Measurements from ENCODE around the gene FAM241B.

The FAM241B gene

GRCh38 chr10:69647819-69648218, 17.8 kb downstream of the FAM241B start:
- no peak for DNase-seq (ENCODE audit: low read depth)
- H3K4me3 ChIP-seq (replicated peaks; ENCODE audit: low read depth, low read length) = no peak overlapping the region
- TF ChIP-seq, protein P1, sequence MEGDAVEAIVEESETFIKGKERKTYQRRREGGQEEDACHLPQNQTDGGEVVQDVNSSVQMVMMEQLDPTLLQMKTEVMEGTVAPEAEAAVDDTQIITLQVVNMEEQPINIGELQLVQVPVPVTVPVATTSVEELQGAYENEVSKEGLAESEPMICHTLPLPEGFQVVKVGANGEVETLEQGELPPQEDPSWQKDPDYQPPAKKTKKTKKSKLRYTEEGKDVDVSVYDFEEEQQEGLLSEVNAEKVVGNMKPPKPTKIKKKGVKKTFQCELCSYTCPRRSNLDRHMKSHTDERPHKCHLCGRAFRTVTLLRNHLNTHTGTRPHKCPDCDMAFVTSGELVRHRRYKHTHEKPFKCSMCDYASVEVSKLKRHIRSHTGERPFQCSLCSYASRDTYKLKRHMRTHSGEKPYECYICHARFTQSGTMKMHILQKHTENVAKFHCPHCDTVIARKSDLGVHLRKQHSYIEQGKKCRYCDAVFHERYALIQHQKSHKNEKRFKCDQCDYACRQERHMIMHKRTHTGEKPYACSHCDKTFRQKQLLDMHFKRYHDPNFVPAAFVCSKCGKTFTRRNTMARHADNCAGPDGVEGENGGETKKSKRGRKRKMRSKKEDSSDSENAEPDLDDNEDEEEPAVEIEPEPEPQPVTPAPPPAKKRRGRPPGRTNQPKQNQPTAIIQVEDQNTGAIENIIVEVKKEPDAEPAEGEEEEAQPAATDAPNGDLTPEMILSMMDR (IDR thresholded peaks at IDR 0.05; ENCODE audit: low read length, missing control alignments) = no peak

GRCh38 chr10:69648461-69648860, 18.4 kb downstream of the FAM241B start:
- TF ChIP-seq, protein P1 (IDR thresholded peaks at IDR 0.05; ENCODE audit: low read length, missing control alignments) = no peak
- no peak overlapping the region for H3K4me3 ChIP-seq (replicated peaks; ENCODE audit: low read depth, low read length)
- DNase-seq (ENCODE audit: low read depth) = no peak

GRCh38 chr10:69649786-69650550, 19.9 kb downstream of the FAM241B start:
- no peak overlapping the region for H3K4me3 ChIP-seq (replicated peaks; ENCODE audit: low read depth, low read length)
- no peak for DNase-seq (ENCODE audit: low read depth)
- TF ChIP-seq, protein P1 (IDR thresholded peaks at IDR 0.05; ENCODE audit: low read length, missing control alignments) = no peak

DNA sequence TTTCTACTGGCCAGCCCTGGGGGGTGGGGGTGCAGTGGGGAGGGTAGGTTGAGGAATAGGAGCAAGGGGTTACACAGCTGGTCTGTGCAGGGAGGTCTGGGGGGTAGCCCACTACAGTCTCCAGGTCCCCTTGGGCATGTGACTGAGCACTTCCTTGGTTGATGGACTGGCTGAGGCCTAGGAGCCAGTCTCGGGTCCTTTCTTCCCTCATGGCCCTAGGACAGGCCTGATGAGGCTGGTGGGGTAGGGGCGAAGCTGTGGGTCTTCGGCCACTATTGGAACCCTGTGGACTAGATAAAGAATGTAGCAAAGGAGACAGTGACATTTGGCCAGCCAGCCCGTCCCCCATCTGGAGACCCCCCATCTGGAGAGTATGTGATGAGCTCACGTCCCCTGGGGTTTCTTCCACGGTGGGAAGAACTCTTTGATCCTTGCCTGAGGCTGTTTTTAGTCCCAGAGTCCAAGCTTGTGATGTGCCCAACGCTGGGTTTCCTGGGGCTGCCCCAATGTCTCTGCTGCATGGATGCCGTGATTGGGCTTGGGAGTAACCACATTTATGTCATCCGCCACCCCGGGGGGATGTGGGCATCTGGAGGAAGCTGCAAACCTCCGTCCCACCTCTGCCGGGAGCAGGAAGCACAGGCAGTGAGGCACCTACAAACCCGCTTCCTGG, 20.7 kb downstream of the FAM241B start:
- no peak for DNase-seq (ENCODE audit: low read depth)
- TF ChIP-seq, protein P1 (IDR thresholded peaks at IDR 0.05; ENCODE audit: low read length, missing control alignments) = no peak

DNA sequence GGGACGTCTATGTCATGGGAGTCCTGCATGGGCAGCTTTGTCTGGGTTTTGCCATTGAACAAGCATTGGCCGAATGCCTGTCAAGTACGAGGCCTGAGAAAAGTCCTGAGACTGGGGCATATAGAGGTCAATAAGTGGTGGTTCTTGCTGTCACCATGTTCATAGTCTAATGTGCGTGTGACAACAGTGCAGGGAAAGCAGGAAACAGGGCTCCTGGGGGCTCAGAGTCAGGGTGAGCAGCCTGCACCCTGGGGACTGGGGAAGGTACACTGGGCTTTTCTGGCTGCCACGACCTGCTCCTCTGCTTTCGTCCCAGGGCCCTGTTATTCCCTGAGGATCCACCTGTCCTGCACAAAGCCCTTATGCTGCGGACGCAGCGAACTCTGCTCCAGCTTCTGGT, 21.3 kb downstream of the FAM241B start:
- no peak overlapping the region for H3K4me3 ChIP-seq (replicated peaks; ENCODE audit: low read depth, low read length)
- no peak for DNase-seq (ENCODE audit: low read depth)
- TF ChIP-seq, protein P1 (IDR thresholded peaks at IDR 0.05; ENCODE audit: low read length, missing control alignments) = no peak

More for the DNA sequence above, 20.7 kb downstream of the FAM241B start:
- H3K4me3 ChIP-seq (replicated peaks; ENCODE audit: low read depth, low read length) = no peak overlapping the region

DNA sequence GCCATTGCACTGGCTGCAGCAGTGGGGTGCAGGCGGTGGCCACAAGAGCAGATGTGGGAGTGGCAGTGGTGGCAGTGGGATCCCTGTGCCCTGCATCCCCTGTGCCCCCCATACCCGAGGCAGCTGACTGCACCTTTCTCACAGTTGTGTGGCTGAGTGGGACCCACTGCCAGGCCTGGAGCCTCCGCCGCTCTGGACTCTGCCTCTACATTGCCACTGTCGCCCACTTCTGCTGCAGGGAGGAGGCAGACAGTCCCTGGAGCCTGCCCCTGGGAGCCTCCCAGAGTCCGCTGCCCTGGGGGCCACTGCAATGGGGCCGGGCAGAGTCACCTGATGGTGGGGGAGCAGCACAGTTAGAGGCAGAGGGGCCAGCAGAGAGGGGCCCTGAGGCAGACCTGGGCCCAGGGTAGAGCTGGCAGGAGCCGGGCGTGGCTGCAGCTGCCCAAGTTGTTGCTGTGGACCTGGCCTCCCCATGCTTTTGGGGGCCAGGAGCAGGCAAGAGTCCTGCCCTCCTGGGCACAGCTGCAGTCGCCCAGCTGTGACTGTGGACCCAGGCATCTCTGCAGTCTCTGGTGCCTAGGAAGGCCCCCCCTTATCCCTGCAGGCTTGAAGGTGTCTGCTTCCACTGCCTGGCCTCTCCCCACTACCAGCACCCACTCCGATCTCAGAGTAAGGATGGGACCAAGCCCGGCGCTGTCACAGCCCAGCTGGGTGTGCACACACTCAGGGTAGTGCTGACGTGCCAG, 22.2 kb downstream of the FAM241B start:
- TF ChIP-seq, protein P1 (IDR thresholded peaks at IDR 0.05; ENCODE audit: low read length, missing control alignments) = no peak
- no peak for DNase-seq (ENCODE audit: low read depth)
- no peak overlapping the region for H3K4me3 ChIP-seq (replicated peaks; ENCODE audit: low read depth, low read length)
